ENCODE data around the gene KRT13. TPM values are rescaled to one million over a fixed set of nuclear protein-coding genes. Genes with fewer than 3 reads are reported as not detected.
"Not testable (repeated sequence)": the region's sequence is repeated elsewhere in the genome, so short reads cannot be mapped to it uniquely, and the experiment has no call there.

Gene KRT13
- total RNA-seq, 1 donor from 2014 or later = 1.9 TPM

DNA sequence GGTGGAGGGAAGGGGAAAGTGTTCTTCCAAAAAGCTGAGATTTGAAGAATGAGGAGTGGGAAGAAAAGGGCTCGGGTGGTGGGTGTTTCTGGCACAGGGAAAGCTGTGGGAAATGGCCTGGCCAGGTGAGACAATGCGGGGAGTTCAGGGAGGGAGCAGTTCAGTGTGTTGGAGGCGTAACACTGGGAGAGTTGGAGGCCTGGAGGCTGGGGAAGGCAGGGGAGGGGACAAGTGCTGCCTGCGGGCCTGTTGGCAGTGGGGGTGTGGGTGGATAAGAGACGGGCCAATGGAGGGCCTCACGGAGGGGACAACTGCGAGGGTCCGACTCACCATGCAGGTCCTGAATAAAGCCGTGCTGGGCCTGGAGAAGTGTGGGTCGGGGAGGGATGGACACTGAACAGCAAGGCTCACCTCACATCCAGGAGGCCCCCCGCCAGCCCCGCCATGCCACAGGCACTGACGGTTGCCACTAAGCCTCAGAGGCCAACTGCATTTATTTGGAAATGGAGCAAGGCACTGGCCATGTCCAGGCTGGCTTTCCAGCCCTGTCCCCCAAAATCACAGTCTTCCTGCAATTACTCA, 40.5 kb upstream of the KRT13 start:
- Histone ChIP-seq H3K27ac (peak overlapping the region in 1 of 2 donors; percentile 8), H3K4me3 (no peak overlapping the region), H3K27me3 (no peaks in the 10 kb centered on the region), H3K4me1 (peaks cover 11 to 15% of the 10 kb centered on the region in 2 donors), H3K36me3 (no peaks in the 10 kb centered on the region), H3K9me3 (no peaks in the 10 kb centered on the region)
- TF ChIP-seq, protein P1, sequence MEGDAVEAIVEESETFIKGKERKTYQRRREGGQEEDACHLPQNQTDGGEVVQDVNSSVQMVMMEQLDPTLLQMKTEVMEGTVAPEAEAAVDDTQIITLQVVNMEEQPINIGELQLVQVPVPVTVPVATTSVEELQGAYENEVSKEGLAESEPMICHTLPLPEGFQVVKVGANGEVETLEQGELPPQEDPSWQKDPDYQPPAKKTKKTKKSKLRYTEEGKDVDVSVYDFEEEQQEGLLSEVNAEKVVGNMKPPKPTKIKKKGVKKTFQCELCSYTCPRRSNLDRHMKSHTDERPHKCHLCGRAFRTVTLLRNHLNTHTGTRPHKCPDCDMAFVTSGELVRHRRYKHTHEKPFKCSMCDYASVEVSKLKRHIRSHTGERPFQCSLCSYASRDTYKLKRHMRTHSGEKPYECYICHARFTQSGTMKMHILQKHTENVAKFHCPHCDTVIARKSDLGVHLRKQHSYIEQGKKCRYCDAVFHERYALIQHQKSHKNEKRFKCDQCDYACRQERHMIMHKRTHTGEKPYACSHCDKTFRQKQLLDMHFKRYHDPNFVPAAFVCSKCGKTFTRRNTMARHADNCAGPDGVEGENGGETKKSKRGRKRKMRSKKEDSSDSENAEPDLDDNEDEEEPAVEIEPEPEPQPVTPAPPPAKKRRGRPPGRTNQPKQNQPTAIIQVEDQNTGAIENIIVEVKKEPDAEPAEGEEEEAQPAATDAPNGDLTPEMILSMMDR (IDR thresholded peaks at IDR 0.05) = no peak
- intact Hi-C loops (cut with DNase I) = loop anchor here (5.0 kb wide), 1 partner anchor 744 kb away; no protein-coding TSS in a partner anchor
- no peak for DNase-seq (ENCODE audit: low spot score in 2 of 2)

DNA sequence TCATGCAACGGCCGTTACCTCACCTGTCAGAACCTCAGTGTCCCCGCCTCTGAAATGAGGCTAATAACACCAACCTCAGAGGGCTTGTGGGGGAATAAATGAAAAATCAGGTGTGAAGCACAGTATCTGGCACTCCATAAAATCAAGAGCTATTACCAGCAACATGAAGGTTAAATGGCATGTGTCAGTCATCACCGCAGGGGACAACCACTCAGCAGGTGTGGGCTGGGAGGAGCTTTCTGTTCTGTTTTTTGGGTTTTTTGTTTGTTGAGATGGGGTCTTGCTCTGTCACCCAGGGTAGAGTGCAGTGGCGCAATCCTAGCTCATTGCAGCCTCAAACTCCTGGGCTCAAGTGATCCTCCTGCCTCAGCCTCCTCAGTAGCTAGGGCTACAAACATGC, 39.5 kb upstream of the KRT13 start:
- H3K9me3 ChIP-seq = no peaks in the 10 kb centered on the region
- no peak overlapping the region for H3K4me3 ChIP-seq
- no peak overlapping the region for H3K27ac ChIP-seq
- intact Hi-C loops (cut with DNase I) = loop anchor here (5.0 kb wide), 1 partner anchor 743 kb away; no protein-coding TSS in a partner anchor
- no peaks in the 10 kb centered on the region for H3K27me3 ChIP-seq
- DNase-seq (ENCODE audit: low spot score in 2 of 2) = no peak
- peaks cover 11 to 15% of the 10 kb centered on the region in 2 donors for H3K4me1 ChIP-seq
- TF ChIP-seq, protein P1 (IDR thresholded peaks at IDR 0.05) = no peak
- H3K36me3 ChIP-seq = no peaks in the 10 kb centered on the region

DNA sequence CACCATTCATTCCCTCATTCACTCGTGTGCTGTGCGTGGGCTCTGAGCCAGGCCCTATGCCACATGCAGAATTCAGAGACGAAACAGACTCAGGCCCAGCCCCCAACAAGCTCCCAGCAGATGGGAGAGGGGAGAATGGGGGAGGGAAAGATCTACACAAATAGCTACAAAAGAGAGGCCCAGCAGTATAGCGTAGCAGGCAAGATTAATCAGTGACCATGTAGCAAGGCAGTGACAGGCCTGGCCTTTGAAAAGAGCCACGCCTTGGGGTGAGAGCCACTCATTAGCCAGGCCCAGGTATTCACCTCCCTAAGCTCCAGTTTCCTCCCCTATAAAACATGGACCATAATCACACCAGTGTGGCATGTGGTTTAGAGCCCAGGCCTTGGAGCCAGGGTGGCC, 39.1 kb upstream of the KRT13 start:
- Histone ChIP-seq H3K9me3 (no peaks in the 10 kb centered on the region), H3K36me3 (no peaks in the 10 kb centered on the region), H3K27ac (no peak overlapping the region), H3K4me1 (peaks cover 11 to 15% of the 10 kb centered on the region in 2 donors), H3K4me3 (no peak overlapping the region), H3K27me3 (no peaks in the 10 kb centered on the region)
- no peak for DNase-seq (ENCODE audit: low spot score in 2 of 2)
- intact Hi-C loops (cut with DNase I) = no loop called here
- TF ChIP-seq, protein P1 (IDR thresholded peaks at IDR 0.05) = no peak

DNA sequence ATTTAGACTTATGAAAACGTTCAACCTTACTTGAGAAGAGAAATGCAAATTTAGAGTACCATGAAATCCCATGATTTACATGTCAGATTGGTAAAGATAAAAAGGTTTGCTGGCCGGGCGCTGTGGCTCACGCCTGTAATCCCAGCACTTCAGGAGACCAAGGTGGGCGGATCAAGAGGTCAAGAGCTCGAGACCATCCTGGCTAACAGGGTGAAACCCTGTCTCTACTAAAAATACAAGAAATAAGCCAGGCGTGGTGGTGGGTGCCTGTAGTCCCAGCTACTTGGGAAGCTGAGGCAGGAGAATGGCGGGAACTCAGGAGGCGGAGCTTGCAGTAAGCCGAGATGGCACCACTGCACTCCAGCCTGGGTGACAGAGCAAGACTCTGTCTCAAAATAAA, 37.4 kb upstream of the KRT13 start:
- H3K4me1 ChIP-seq; H3K27me3 ChIP-seq; H3K27ac ChIP-seq; DNase-seq (ENCODE audit: low spot score in 2 of 2); H3K4me3 ChIP-seq; H3K9me3 ChIP-seq; H3K36me3 ChIP-seq; intact Hi-C loops (cut with DNase I): not testable (repeated sequence)

DNA sequence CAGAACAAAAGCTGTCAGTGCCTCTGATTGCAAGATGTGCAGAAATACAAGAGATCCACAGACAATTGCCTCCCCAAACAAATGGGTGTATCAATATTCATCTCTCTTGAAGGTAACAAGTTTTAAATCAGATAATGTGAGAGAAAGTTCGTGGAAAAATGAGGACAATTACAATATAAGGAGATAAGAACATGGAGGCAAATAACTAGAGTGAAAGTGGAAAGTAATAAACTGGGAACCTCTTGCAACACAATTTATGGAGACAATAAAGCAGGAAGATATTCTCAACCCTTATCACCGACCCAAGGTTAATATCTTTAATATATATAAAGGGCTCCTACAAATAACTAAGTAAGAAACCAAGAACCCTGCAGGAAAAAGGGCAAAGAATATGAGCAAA, 36.9 kb upstream of the KRT13 start:
- H3K4me1 ChIP-seq = peaks cover 0 to 1% of the 10 kb centered on the region in 2 donors
- intact Hi-C loops (cut with DNase I) = no loop called here
- H3K36me3 ChIP-seq = no peaks in the 10 kb centered on the region
- H3K9me3 ChIP-seq = no peaks in the 10 kb centered on the region
- no peaks in the 10 kb centered on the region for H3K27me3 ChIP-seq
- no peak overlapping the region for H3K4me3 ChIP-seq
- TF ChIP-seq, protein P1 (IDR thresholded peaks at IDR 0.05) = no peak
- no peak overlapping the region for H3K27ac ChIP-seq
- DNase-seq (ENCODE audit: low spot score in 2 of 2) = no peak

DNA sequence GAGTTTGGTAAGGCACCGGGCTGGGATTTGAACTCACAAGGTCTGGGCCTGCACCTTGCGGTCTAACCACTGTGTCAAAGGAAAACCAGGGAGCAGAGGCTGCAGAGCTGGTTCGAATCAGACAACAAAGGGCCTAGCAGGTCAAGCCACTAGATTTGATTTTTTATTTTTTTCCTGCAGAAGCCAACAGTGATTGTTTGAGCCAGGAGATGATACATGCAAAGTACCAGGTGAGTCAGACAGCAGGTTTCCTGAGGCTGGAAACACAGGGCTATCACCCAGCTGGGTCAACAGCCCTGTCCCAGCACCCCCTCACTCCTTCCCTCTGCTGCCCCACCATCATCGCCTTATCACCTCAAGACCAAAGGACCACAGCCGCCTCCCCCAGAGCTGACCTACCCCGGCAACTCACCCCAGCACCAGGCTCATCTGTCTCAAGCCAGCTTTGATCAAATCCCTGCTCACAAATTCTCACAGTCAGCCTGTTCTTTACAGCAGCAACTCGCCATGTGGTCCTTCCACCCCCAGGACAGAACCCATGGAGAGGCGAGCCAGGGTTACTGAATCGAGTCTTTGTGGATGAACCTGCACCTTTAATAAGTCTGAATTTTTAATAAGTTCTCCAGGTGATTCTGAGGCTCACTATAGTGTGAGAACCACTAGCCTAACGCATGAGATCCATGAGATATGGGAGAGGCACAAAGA, 35.7 kb upstream of the KRT13 start:
- no peak overlapping the region for H3K4me3 ChIP-seq
- H3K9me3 ChIP-seq = no peaks in the 10 kb centered on the region
- no peaks in the 10 kb centered on the region for H3K4me1 ChIP-seq
- TF ChIP-seq, protein P1 (IDR thresholded peaks at IDR 0.05) = no peak
- no peaks in the 10 kb centered on the region for H3K36me3 ChIP-seq
- intact Hi-C loops (cut with DNase I) = no loop called here
- H3K27me3 ChIP-seq = no peaks in the 10 kb centered on the region
- DNase-seq (ENCODE audit: low spot score in 2 of 2) = no peak
- no peak overlapping the region for H3K27ac ChIP-seq
